ENCODE data around the gene LIG1. TPM values are rescaled to one million over a fixed set of nuclear protein-coding genes. Genes with fewer than 3 reads are reported as not detected.
A peak's percentile ranks its signal among the peaks of the same experiment; 100 is the strongest.

Gene LIG1
- total RNA-seq, 3 donors from 2014 or later = 6.1 to 31.8 (median 14.1) TPM

GRCh38 chr19:48118131-48118517 is 52.0 kb downstream of the LIG1 start:
- intact Hi-C loops (cut with DNase I; ENCODE audit: low total_unique reads) = loop anchor here (5.0 kb wide), 1 partner anchor 1639 kb away; no protein-coding TSS in a partner anchor

GRCh38 chr19:48117515-48118130 is 52.5 kb downstream of the LIG1 start:
- H3K36me3 ChIP-seq = no peaks in the 10 kb centered on the region
- H3K4me1 ChIP-seq = no peaks in the 10 kb centered on the region
- intact Hi-C loops (cut with DNase I; ENCODE audit: low total_unique reads) = loop anchor here (5.0 kb wide), 1 partner anchor 1640 kb away; no protein-coding TSS in a partner anchor
- H3K27ac ChIP-seq = no peak overlapping the region
- TF ChIP-seq POLR2A (IDR thresholded peaks at IDR 0.05) (no peak), CTCF (IDR thresholded peaks at IDR 0.05) (no peak), POLR2AphosphoS5 (IDR thresholded peaks at IDR 0.05) (no peak)
- no peaks in the 10 kb centered on the region for H3K27me3 ChIP-seq
- no peak overlapping the region for H3K4me3 ChIP-seq
- H3K9me3 ChIP-seq = no peaks in the 10 kb centered on the region
- no peak for DNase-seq (ENCODE audit: low spot score in 2 of 2)

More at GRCh38 chr19:48118131-48118517, 52.0 kb downstream of the LIG1 start:
- no peaks in the 10 kb centered on the region for H3K9me3 ChIP-seq
- no peaks in the 10 kb centered on the region for H3K27me3 ChIP-seq
- no peak overlapping the region for H3K4me3 ChIP-seq
- H3K27ac ChIP-seq = no peak overlapping the region
- H3K4me1 ChIP-seq = no peaks in the 10 kb centered on the region
- no peaks in the 10 kb centered on the region for H3K36me3 ChIP-seq
- no peak for TF ChIP-seq POLR2A (IDR thresholded peaks at IDR 0.05)
- no peak for TF ChIP-seq POLR2AphosphoS5 (IDR thresholded peaks at IDR 0.05)
- no peak for TF ChIP-seq CTCF (IDR thresholded peaks at IDR 0.05)
- no peak for DNase-seq (ENCODE audit: low spot score in 2 of 2)

GRCh38 chr19:48113190-48113917 is 56.8 kb downstream of the LIG1 start:
- Histone ChIP-seq H3K4me1 (peaks cover 0 to 5% of the 10 kb centered on the region in 2 donors), H3K9me3 (no peaks in the 10 kb centered on the region), H3K4me3 (no peak overlapping the region), H3K27ac (no peak overlapping the region), H3K36me3 (no peaks in the 10 kb centered on the region), H3K27me3 (no peaks in the 10 kb centered on the region)
- TF ChIP-seq POLR2A (IDR thresholded peaks at IDR 0.05) (no peak), POLR2AphosphoS5 (IDR thresholded peaks at IDR 0.05) (no peak), CTCF (IDR thresholded peaks at IDR 0.05) (no peak)
- no peak for DNase-seq (ENCODE audit: low spot score in 2 of 2)
- intact Hi-C loops (cut with DNase I; ENCODE audit: low total_unique reads) = no loop called here

GRCh38 chr19:48111280-48111679 is 58.9 kb downstream of the LIG1 start:
- intact Hi-C loops (cut with DNase I; ENCODE audit: low total_unique reads) = no loop called here
- H3K27me3 ChIP-seq = no peaks in the 10 kb centered on the region
- no peaks in the 10 kb centered on the region for H3K9me3 ChIP-seq
- no peak for DNase-seq (ENCODE audit: low spot score in 2 of 2)
- H3K27ac ChIP-seq = peak overlapping the region; percentile 89 to 92
- no peak for TF ChIP-seq CTCF (IDR thresholded peaks at IDR 0.05)
- TF ChIP-seq POLR2AphosphoS5 (IDR thresholded peaks at IDR 0.05) = no peak
- TF ChIP-seq POLR2A (IDR thresholded peaks at IDR 0.05) = no peak
- no peaks in the 10 kb centered on the region for H3K36me3 ChIP-seq
- no peak overlapping the region for H3K4me3 ChIP-seq
- H3K4me1 ChIP-seq = peaks cover 0 to 5% of the 10 kb centered on the region in 2 donors

- intact Hi-C loops (cut with DNase I; ENCODE audit: low total_unique reads) = no loop called here
- Histone ChIP-seq H3K27me3 (no peaks in the 10 kb centered on the region), H3K4me3 (peak within 1 kb of the TSS; percentile 43 to 69 (median 46)), H3K36me3 (no peaks in the 10 kb centered on the region), H3K27ac (peak within 1 kb of the TSS; percentile 89 to 92), H3K4me1 (peaks cover 0 to 5% of the 10 kb centered on the region in 2 donors), H3K9me3 (no peaks in the 10 kb centered on the region)
- TF ChIP-seq CTCF (IDR thresholded peaks at IDR 0.05) = no peak
- peak; percentile 46 to 78 (median 57) for TF ChIP-seq POLR2AphosphoS5 (IDR thresholded peaks at IDR 0.05)
- TF ChIP-seq POLR2A (IDR thresholded peaks at IDR 0.05) = no peak
- peak; percentile 65 to 86 for DNase-seq (ENCODE audit: low spot score in 2 of 2)
Measured at GRCh38 chr19:48110350-48110966, 59.7 kb downstream of the LIG1 start, which contains the start of gene PLA2G4C. Gene PLA2G4C, minus strand, starts transcription at chr19:48110817. Its CDS starts 4,288 bp downstream, at chr19:48106529.
